Measurements from ENCODE around the gene CHST11. TPM values are rescaled to one million over a fixed set of nuclear protein-coding genes. Genes with fewer than 3 reads are reported as not detected.

CHST11 gene
- polyA plus RNA-seq, 1 donor (not counting 4 experiments of a cell fraction or from before 2014, with no cell fraction given) = 11.9 TPM

DNA sequence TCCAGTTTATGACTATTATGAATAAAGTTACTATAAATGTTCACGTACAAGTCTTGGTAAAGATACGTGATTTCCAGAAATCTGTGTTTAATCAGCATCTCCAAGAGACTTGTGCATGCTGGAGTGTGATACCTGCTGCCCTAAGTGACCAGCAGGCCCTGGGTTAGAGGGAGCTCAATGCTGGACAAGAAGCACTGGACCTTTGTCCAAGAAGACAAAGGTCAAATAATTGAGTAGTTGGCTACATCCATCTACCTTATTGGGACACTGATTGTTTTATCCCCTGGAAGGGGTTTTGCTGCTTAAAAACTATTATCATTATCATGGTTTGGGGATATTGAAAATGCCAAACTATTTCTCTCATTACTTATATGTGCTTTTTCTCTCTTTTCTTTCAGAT lies 37.0 kb upstream of the CHST11 start:
- no peaks in the 10 kb centered on the region for H4K20me1 ChIP-seq (ENCODE audit: control insufficient read depth, extremely low read depth, insufficient read depth, low read length)
- no peak overlapping the region for H3K9ac ChIP-seq (ENCODE audit: control insufficient read depth, extremely low read depth, insufficient read depth, low read length)
- no peak for TF ChIP-seq CTCF (optimal IDR thresholded peaks at IDR 0.05 in 1 of 3, IDR thresholded peaks at IDR 0.05 in 1 of 3, conservative IDR thresholded peaks at IDR 0.05 in 1 of 3; ENCODE audit: extremely low read depth in 1 of 3, insufficient read depth in 2 of 3, low read length in 3 of 3)
- TF ChIP-seq EZH2 (IDR thresholded peaks at IDR 0.05; ENCODE audit: low read length) = no peak
- dilution Hi-C loops (cut with MboI; ENCODE audit: extremely low pct_ligation_motif_present, low sequenced_read_pairs) = no loop called here
- DNase-seq (ENCODE audit: low read depth, low spot score) = no peak
- H3K9me3 ChIP-seq (ENCODE audit: control insufficient read depth, low read depth, low read length) = no peaks in the 10 kb centered on the region
- peaks cover under 1% of the 10 kb centered on the region for H3K27me3 ChIP-seq (ENCODE audit: control insufficient read depth, extremely low read depth, insufficient read depth, low read length)
- H3K27ac ChIP-seq (ENCODE audit: control insufficient read depth, insufficient read depth, low read length) = no peak overlapping the region
- H3K4me3 ChIP-seq (ENCODE audit: control insufficient read depth in 2 of 3, extremely low read depth in 1 of 3, insufficient read depth in 2 of 3, low read depth in 1 of 3, low read length in 3 of 3) = no peak overlapping the region
- FAIRE-seq = no peak
- no peak overlapping the region for H3K4me2 ChIP-seq (ENCODE audit: control insufficient read depth, extremely low read depth, insufficient read depth, low read depth, low read length)
- H3K9me1 ChIP-seq (ENCODE audit: control insufficient read depth, extremely low read depth, insufficient read depth, low read length) = no peaks in the 10 kb centered on the region
- no peaks in the 10 kb centered on the region for H3K36me3 ChIP-seq (ENCODE audit: control insufficient read depth in 2 of 2, extremely low read depth in 1 of 2, insufficient read depth in 2 of 2, low read length in 2 of 2)
- no peak overlapping the region for H2AFZ ChIP-seq (ENCODE audit: control insufficient read depth, low read length)
- H3K4me1 ChIP-seq (ENCODE audit: control insufficient read depth, extremely low read depth, insufficient read depth, low read length) = peaks cover 3% of the 10 kb centered on the region
- H3K79me2 ChIP-seq (ENCODE audit: control insufficient read depth, insufficient read depth, low read length) = no peaks in the 10 kb centered on the region

GRCh38 chr12:104420868-104421267 lies 35.9 kb upstream of the CHST11 start:
- dilution Hi-C loops (cut with MboI; ENCODE audit: extremely low pct_ligation_motif_present, low sequenced_read_pairs) = no loop called here
- no peak for DNase-seq (ENCODE audit: low read depth, low spot score)
- Histone ChIP-seq H3K27me3 (ENCODE audit: control insufficient read depth, extremely low read depth, insufficient read depth, low read length) (peaks cover 4% of the 10 kb centered on the region), H3K4me2 (ENCODE audit: control insufficient read depth, extremely low read depth, insufficient read depth, low read depth, low read length) (no peak overlapping the region), H3K9me1 (ENCODE audit: control insufficient read depth, extremely low read depth, insufficient read depth, low read length) (no peaks in the 10 kb centered on the region), H3K27ac (ENCODE audit: control insufficient read depth, insufficient read depth, low read length) (no peak overlapping the region), H3K9ac (ENCODE audit: control insufficient read depth, extremely low read depth, insufficient read depth, low read length) (no peak overlapping the region), H3K4me3 (ENCODE audit: control insufficient read depth in 2 of 3, extremely low read depth in 1 of 3, insufficient read depth in 2 of 3, low read depth in 1 of 3, low read length in 3 of 3) (no peak overlapping the region), H2AFZ (ENCODE audit: control insufficient read depth, low read length) (no peak overlapping the region), H3K9me3 (ENCODE audit: control insufficient read depth, low read depth, low read length) (no peaks in the 10 kb centered on the region), H3K36me3 (ENCODE audit: control insufficient read depth in 2 of 2, extremely low read depth in 1 of 2, insufficient read depth in 2 of 2, low read length in 2 of 2) (no peaks in the 10 kb centered on the region), H3K79me2 (ENCODE audit: control insufficient read depth, insufficient read depth, low read length) (no peaks in the 10 kb centered on the region), H4K20me1 (ENCODE audit: control insufficient read depth, extremely low read depth, insufficient read depth, low read length) (no peaks in the 10 kb centered on the region), H3K4me1 (ENCODE audit: control insufficient read depth, extremely low read depth, insufficient read depth, low read length) (peaks cover 3% of the 10 kb centered on the region)
- FAIRE-seq = no peak
- no peak for TF ChIP-seq CTCF (optimal IDR thresholded peaks at IDR 0.05 in 1 of 3, IDR thresholded peaks at IDR 0.05 in 1 of 3, conservative IDR thresholded peaks at IDR 0.05 in 1 of 3; ENCODE audit: extremely low read depth in 1 of 3, insufficient read depth in 2 of 3, low read length in 3 of 3)
- TF ChIP-seq EZH2 (IDR thresholded peaks at IDR 0.05; ENCODE audit: low read length) = no peak
